ENCODE measurements around the gene DHX57.

- TF ChIP-seq HDGF (IDR thresholded peaks at IDR 0.05; ENCODE audit: borderline replicate concordance) (no peak), TARDBP (IDR thresholded peaks at IDR 0.05) (no peak), ELF4 (IDR thresholded peaks at IDR 0.05) (no peak), PKNOX1 (IDR thresholded peaks at IDR 0.05) (no peak), SUZ12 (IDR thresholded peaks at IDR 0.05) (no peak), ARNT (IDR thresholded peaks at IDR 0.05) (no peak), FOXK2 (IDR thresholded peaks at IDR 0.05) (no peak), SP1 (IDR thresholded peaks at IDR 0.05) (no peak), FOXM1 (IDR thresholded peaks at IDR 0.05; ENCODE audit: borderline replicate concordance) (no peak), FOXA1 (IDR thresholded peaks at IDR 0.05) (no peak), NFRKB (IDR thresholded peaks at IDR 0.05) (no peak), LEF1 (IDR thresholded peaks at IDR 0.05; ENCODE audit: borderline replicate concordance) (no peak)
These were observed 81.3 kb downstream of the DHX57 start for GRCh38 chr2:38794235-38794946.
